Mesothelial cell of epicardium (in vitro differentiated cells): ENCODE results near the gene HARS2. TPM values are rescaled to one million over a fixed set of nuclear protein-coding genes. Genes with fewer than 3 reads are reported as not detected.

Experiments used
- DNase-seq, 2 experiments: peaks; one replicate each; pipeline ENCODE4 v3.0.0; 2021; ENCODE audit warnings: low spot score in 2 of 2; ENCODE audit not compliant: unreplicated experiment in 2 of 2
- H3K27ac Mint-ChIP-seq: 2 replicates; pipeline ENCODE4 v1.8.0; 2021; ENCODE audit warnings: mixed read lengths
- H3K27me3 Mint-ChIP-seq: 2 replicates; pipeline ENCODE4 v1.8.0; 2021; ENCODE audit warnings: low read depth, mixed read lengths
- H3K36me3 Mint-ChIP-seq: 2 replicates; pipeline ENCODE4 v1.8.0; 2021; ENCODE audit warnings: mixed read lengths
- H3K4me1 Mint-ChIP-seq: 2 replicates; pipeline ENCODE4 v1.8.0; 2021; ENCODE audit warnings: mixed read lengths
- H3K4me3 Mint-ChIP-seq: 2 replicates; pipeline ENCODE4 v1.8.0; 2021; ENCODE audit warnings: mild to moderate bottlenecking, moderate library complexity, mixed read lengths
- H3K9me3 Mint-ChIP-seq: 2 replicates; pipeline ENCODE4 v1.8.0; 2021; ENCODE audit warnings: mixed read lengths
- microRNA-seq: library from miRNA; unstranded; fragments of <30 nt; microRNA quantifications from one replicate; pipeline ENCODE4 v1.2.0, GENCODE V29; 2021; ENCODE audit warnings: inconsistent platforms, mixed read lengths
- total RNA-seq: library from RNA; stranded (reverse); gene quantifications from 3 replicates; pipeline ENCODE4 v1.2.1, GENCODE V29; 2021
- TF ChIP-seq, protein P1 (sequence below): fragments of 200-600 bp; sonication (generic); IDR thresholded peaks from one replicate; pipeline ENCODE4 v1.5.0; 2021; ENCODE audit warnings: antibody characterized with exemption; ENCODE audit not compliant: unreplicated experiment

HARS2 gene
- total RNA-seq, 1 donor from 2014 or later = 35.6 TPM

- Mint-ChIP-seq H3K27me3 (peaks cover 24% of the 10 kb centered on the region), H3K4me1 (peaks cover 2% of the 10 kb centered on the region), H3K27ac (no peak overlapping the region), H3K36me3 (no peaks in the 10 kb centered on the region), H3K9me3 (no peaks in the 10 kb centered on the region), H3K4me3 (peak overlapping the region; percentile 62)
- TF ChIP-seq, protein P1, sequence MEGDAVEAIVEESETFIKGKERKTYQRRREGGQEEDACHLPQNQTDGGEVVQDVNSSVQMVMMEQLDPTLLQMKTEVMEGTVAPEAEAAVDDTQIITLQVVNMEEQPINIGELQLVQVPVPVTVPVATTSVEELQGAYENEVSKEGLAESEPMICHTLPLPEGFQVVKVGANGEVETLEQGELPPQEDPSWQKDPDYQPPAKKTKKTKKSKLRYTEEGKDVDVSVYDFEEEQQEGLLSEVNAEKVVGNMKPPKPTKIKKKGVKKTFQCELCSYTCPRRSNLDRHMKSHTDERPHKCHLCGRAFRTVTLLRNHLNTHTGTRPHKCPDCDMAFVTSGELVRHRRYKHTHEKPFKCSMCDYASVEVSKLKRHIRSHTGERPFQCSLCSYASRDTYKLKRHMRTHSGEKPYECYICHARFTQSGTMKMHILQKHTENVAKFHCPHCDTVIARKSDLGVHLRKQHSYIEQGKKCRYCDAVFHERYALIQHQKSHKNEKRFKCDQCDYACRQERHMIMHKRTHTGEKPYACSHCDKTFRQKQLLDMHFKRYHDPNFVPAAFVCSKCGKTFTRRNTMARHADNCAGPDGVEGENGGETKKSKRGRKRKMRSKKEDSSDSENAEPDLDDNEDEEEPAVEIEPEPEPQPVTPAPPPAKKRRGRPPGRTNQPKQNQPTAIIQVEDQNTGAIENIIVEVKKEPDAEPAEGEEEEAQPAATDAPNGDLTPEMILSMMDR = no peak
- DNase-seq = peak; percentile 25 to 43
Observed at GRCh38 chr5:140725799-140726471, 34.7 kb downstream of the HARS2 start.

DNA sequence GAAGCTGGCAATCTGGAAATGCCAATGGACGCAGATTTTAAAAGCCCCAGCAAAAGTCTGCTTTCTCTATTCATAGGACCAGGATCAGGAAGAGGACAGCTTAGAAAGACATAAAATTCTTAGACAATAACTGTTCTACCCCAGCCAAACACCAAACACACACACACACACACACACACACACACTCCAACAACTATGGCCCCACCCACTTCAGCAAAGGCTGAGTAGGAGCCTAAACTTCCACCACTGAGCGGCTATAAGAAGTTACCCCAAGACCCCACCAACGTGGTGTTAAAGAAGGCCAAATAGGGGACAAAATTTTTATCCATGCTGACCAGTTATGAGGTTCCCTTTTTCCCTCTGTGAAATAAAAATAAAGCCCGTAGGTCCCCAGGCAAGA is 41.8 kb downstream of the HARS2 start:
- H3K4me3 Mint-ChIP-seq = no peak overlapping the region
- no peaks in the 10 kb centered on the region for H3K36me3 Mint-ChIP-seq
- peaks cover 4% of the 10 kb centered on the region for H3K9me3 Mint-ChIP-seq
- TF ChIP-seq, protein P1 = no peak
- H3K27ac Mint-ChIP-seq = no peak overlapping the region
- no peak for DNase-seq
- peaks cover 22% of the 10 kb centered on the region for H3K27me3 Mint-ChIP-seq
- H3K4me1 Mint-ChIP-seq = no peaks in the 10 kb centered on the region

GRCh38 chr5:140734354-140734753 is 43.1 kb downstream of the HARS2 start:
- H3K4me3 Mint-ChIP-seq = no peak overlapping the region
- no peak overlapping the region for H3K27ac Mint-ChIP-seq
- no peaks in the 10 kb centered on the region for H3K4me1 Mint-ChIP-seq
- H3K9me3 Mint-ChIP-seq = peaks cover 4% of the 10 kb centered on the region
- H3K36me3 Mint-ChIP-seq = no peaks in the 10 kb centered on the region
- peaks cover 17% of the 10 kb centered on the region for H3K27me3 Mint-ChIP-seq
- no peak for DNase-seq
- TF ChIP-seq, protein P1 = no peak

GRCh38 chr5:140737486-140737885 is 46.2 kb downstream of the HARS2 start:
- peaks cover 15% of the 10 kb centered on the region for H3K27me3 Mint-ChIP-seq
- no peak overlapping the region for H3K4me3 Mint-ChIP-seq
- no peak for DNase-seq
- H3K36me3 Mint-ChIP-seq = no peaks in the 10 kb centered on the region
- no peaks in the 10 kb centered on the region for H3K4me1 Mint-ChIP-seq
- H3K27ac Mint-ChIP-seq = no peak overlapping the region
- peaks cover 13% of the 10 kb centered on the region for H3K9me3 Mint-ChIP-seq
- TF ChIP-seq, protein P1 = no peak

DNA sequence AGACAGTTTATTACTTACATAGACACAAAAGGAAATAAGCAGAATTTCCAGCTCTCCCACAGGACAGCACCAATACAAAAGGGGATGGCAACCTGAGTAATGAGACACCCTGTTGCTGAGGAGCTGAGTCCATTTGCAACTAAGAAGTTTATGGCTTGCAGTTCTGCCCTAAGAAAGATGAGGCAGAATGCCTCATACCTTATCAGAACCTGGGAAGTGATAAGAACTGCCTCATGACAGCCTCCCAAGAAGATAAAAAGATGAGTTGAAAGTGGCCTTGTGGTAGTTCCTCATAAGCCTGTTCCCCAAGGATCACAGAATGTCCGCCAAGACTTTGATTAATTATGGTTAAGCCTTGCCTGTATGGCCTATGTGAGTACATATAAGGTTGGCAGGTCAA is 50.7 kb downstream of the HARS2 start:
- H3K9me3 Mint-ChIP-seq = peaks cover 24% of the 10 kb centered on the region

More for the DNA sequence above, 50.7 kb downstream of the HARS2 start:
- H3K27ac Mint-ChIP-seq = no peak overlapping the region
- H3K36me3 Mint-ChIP-seq = no peaks in the 10 kb centered on the region
- no peak overlapping the region for H3K4me3 Mint-ChIP-seq
- TF ChIP-seq, protein P1 = no peak
- no peaks in the 10 kb centered on the region for H3K27me3 Mint-ChIP-seq
- DNase-seq = no peak
- no peaks in the 10 kb centered on the region for H3K4me1 Mint-ChIP-seq

Small RNA genes lying within 50 kb of the gene (microRNA-seq; reads per million reads assigned to microRNA genes)
- not detected for gene MIR3655

Other genes starting within 250 kb of the HARS2 start
- gene EIF4EBP3, start 143.8 kb upstream of the HARS2 start, total RNA-seq = 5.2 to 7.6 TPM (median 5.9 TPM) in 3 replicates
- gene SRA1, start 134.0 kb upstream of the HARS2 start, total RNA-seq = 34.9 to 37.5 TPM (median 37.0 TPM) in 3 replicates
- gene APBB3, start 126.9 kb upstream of the HARS2 start, total RNA-seq = 59.9 to 68.5 TPM (median 63.6 TPM) in 3 replicates
- gene SLC35A4, start 126.6 kb upstream of the HARS2 start, total RNA-seq = 56.5 to 62.2 TPM (median 61.5 TPM) in 3 replicates
- 0.34 to 0.63 TPM (median 0.35 TPM) in 3 replicates for gene CD14, start 58.3 kb upstream of the HARS2 start, total RNA-seq
- gene TMCO6, start 52.0 kb upstream of the HARS2 start, total RNA-seq = 20.6 to 21.2 TPM (median 21.0 TPM) in 3 replicates
- 41.2 to 46.9 TPM (median 45.5 TPM) in 3 replicates for gene NDUFA2, start 43.8 kb upstream of the HARS2 start, total RNA-seq
- 85.0 to 85.8 TPM (median 85.8 TPM) in 3 replicates for gene IK, start 43.6 kb upstream of the HARS2 start, total RNA-seq
- 24.9 to 26.8 TPM (median 26.0 TPM) in 3 replicates for gene WDR55, start 26.6 kb upstream of the HARS2 start, total RNA-seq
- 3.3 to 3.9 TPM (median 3.5 TPM) in 3 replicates for gene DND1, start 17.9 kb upstream of the HARS2 start, total RNA-seq
- gene HARS1, start 85 bp upstream of the HARS2 start, total RNA-seq = 73.7 to 77.2 TPM (median 76.9 TPM) in 3 replicates
- 49.8 to 52.2 TPM (median 50.7 TPM) in 3 replicates for gene ZMAT2, start 9.0 kb downstream of the HARS2 start, total RNA-seq
- not detected in 3 replicates for gene PCDHA1, start 94.7 kb downstream of the HARS2 start, total RNA-seq
- 0.44 to 0.88 TPM (median 0.87 TPM) in 3 replicates for gene PCDHA2, start 103.4 kb downstream of the HARS2 start, total RNA-seq
- 0.31 to 0.40 TPM (median 0.32 TPM) in 3 replicates for gene PCDHA3, start 109.6 kb downstream of the HARS2 start, total RNA-seq
- 18.8 to 20.9 TPM (median 19.8 TPM) in 3 replicates for gene PCDHA4, start 115.6 kb downstream of the HARS2 start, total RNA-seq
- 3.6 to 3.7 TPM (median 3.6 TPM) in 3 replicates for gene PCDHA5, start 130.2 kb downstream of the HARS2 start, total RNA-seq
- 14.5 to 15.7 TPM (median 15.2 TPM) in 3 replicates for gene PCDHA6, start 136.5 kb downstream of the HARS2 start, total RNA-seq
- gene PCDHA7, start 142.8 kb downstream of the HARS2 start, total RNA-seq = 4.2 to 5.5 TPM (median 4.5 TPM) in 3 replicates
- 4.5 to 5.4 TPM (median 4.7 TPM) in 3 replicates for gene PCDHA8, start 149.7 kb downstream of the HARS2 start, total RNA-seq
- 3.1 to 4.0 TPM (median 3.4 TPM) in 3 replicates for gene PCDHA9, start 156.9 kb downstream of the HARS2 start, total RNA-seq
- 18.6 to 20.1 TPM (median 19.8 TPM) in 3 replicates for gene PCDHA10, start 164.4 kb downstream of the HARS2 start, total RNA-seq
- 11.7 to 12.8 TPM (median 11.8 TPM) in 3 replicates for gene PCDHA11, start 177.5 kb downstream of the HARS2 start, total RNA-seq
- 22.5 to 22.8 TPM (median 22.5 TPM) in 3 replicates for gene PCDHA12, start 183.9 kb downstream of the HARS2 start, total RNA-seq
- 5.4 to 6.1 TPM (median 5.8 TPM) in 3 replicates for gene PCDHA13, start 190.7 kb downstream of the HARS2 start, total RNA-seq
- 9.2 to 10.1 TPM (median 9.7 TPM) in 3 replicates for gene PCDHAC1, start 234.8 kb downstream of the HARS2 start, total RNA-seq